Kidney (tissue), 14 donors: ENCODE measurements around the gene KNL1. TPM values are rescaled to one million over a fixed set of nuclear protein-coding genes. Genes with fewer than 3 reads are reported as not detected.

ENCODE experiments used
- DNase-seq, 5 donors: peaks; one replicate each; pipeline ENCODE4 v3.0.0-alpha.2; 2013 to 2020
- FAIRE-seq: peaks from 2 replicates; lab custom pipeline; 2012; peaks lifted over from hg19 to GRCh38; lab: Jason Lieb, UNC
- H3K27ac ChIP-seq, 2 donors: one replicate each; pipeline ENCODE4 v1.7.0; 2013; ENCODE audit warnings: low read depth in 2 of 2, low read length in 2 of 2, inconsistent platforms in 1 of 2
- H3K27me3 ChIP-seq: one replicate; pipeline ENCODE4 v1.7.1; 2013; ENCODE audit warnings: low read length, inconsistent platforms; ENCODE audit not compliant: control insufficient read depth, insufficient read depth
- H3K36me3 ChIP-seq, 3 donors: one replicate each; pipeline versions ENCODE4 v1.7.0 to v1.7.1; 2013; ENCODE audit warnings: low read length in 3 of 3, control low read depth in 1 of 3, inconsistent platforms in 1 of 3; ENCODE audit not compliant: insufficient read depth in 3 of 3, control insufficient read depth in 2 of 3
- H3K4me1 ChIP-seq, 3 donors: one replicate each; pipeline versions ENCODE4 v1.7.0 to v1.7.1; 2013; ENCODE audit warnings: low read length in 3 of 3, inconsistent platforms in 1 of 3, low read depth in 1 of 3; ENCODE audit not compliant: control insufficient read depth in 2 of 3, insufficient read depth in 2 of 3
- H3K4me3 ChIP-seq, 3 donors: one replicate each; pipeline versions ENCODE4 v1.7.0 to v1.8.1; 2013; ENCODE audit warnings: low read length in 3 of 3, control low read depth in 1 of 3, inconsistent platforms in 1 of 3
- H3K9ac ChIP-seq, 3 donors: one replicate each; pipeline versions ENCODE4 v1.7.0 to v1.7.1; 2013; ENCODE audit warnings: low read length in 3 of 3, control low read depth in 1 of 3, inconsistent platforms in 1 of 3
- H3K9me3 ChIP-seq, 3 donors: one replicate each; pipeline versions ENCODE4 v1.7.0 to v1.7.1; 2013; ENCODE audit warnings: low read length in 3 of 3, control low read depth in 1 of 3, inconsistent platforms in 1 of 3; ENCODE audit not compliant: control insufficient read depth in 2 of 3, insufficient read depth in 1 of 3
- intact Hi-C: fragments of 100-400 bp; cut with DNase I; formaldehyde crosslinking; loops from one replicate; pipeline ENCODE4 v1.11.1; 2022
- polyA plus RNA-seq: library from polyadenylated mRNA; stranded (reverse); fragments of 350-450 nt; fragmentation: Illumina TruSeq; extraction: RNeasy Lipid Tissue Mini Kit (QIAGEN cat#74804); gene quantifications from one replicate; pipeline ENCODE4 v1.2.3, GENCODE V29; 2014; ENCODE audit warnings: low read depth, low replicate concordance; ENCODE audit not compliant: insufficient read depth
- total RNA-seq: library from RNA; stranded (reverse); fragmentation: NEBNext Ultra II Directional; extraction: Animal tissue kit (Norgen Biotek cat#: 25700); gene quantifications from one replicate; pipeline ENCODE4 v1.2.1, GENCODE V29; 2021
- TF ChIP-seq, protein P1 (sequence below): IDR thresholded peaks from 3 replicates; pipeline ENCODE4 v1.5.1; 2012; ENCODE audit warnings: mild to moderate bottlenecking, moderate library complexity, borderline replicate concordance; ENCODE audit not compliant: insufficient read depth; ENCODE audit errors: extremely low read depth
- donor health status: control.
- donor health status: control.
- donor health status: control.
- donor health status: control.
- donor health status: control.
- donor health status: DM: yes; HTN: yes; CAD: no.
- donor health status: Normal renal cell carcinoma (clear cell type).

KNL1 gene
- total and polyA plus RNA-seq, 2 donors from 2014 or later, result 1.1 to 2.5 TPM

- no peaks in the 10 kb centered on the region for H3K9me3 ChIP-seq
- H3K4me3 ChIP-seq, result no peak overlapping the region
- H3K27me3 ChIP-seq, result no peaks in the 10 kb centered on the region
- no peak overlapping the region for H3K9ac ChIP-seq
- DNase-seq (no peak), FAIRE-seq (no peak)
- H3K36me3 ChIP-seq, result no peaks in the 10 kb centered on the region
- H3K4me1 ChIP-seq, result no peaks in the 10 kb centered on the region
- intact Hi-C loops, result no loop called here
- H3K27ac ChIP-seq, result no peak overlapping the region
- TF ChIP-seq, protein P1, sequence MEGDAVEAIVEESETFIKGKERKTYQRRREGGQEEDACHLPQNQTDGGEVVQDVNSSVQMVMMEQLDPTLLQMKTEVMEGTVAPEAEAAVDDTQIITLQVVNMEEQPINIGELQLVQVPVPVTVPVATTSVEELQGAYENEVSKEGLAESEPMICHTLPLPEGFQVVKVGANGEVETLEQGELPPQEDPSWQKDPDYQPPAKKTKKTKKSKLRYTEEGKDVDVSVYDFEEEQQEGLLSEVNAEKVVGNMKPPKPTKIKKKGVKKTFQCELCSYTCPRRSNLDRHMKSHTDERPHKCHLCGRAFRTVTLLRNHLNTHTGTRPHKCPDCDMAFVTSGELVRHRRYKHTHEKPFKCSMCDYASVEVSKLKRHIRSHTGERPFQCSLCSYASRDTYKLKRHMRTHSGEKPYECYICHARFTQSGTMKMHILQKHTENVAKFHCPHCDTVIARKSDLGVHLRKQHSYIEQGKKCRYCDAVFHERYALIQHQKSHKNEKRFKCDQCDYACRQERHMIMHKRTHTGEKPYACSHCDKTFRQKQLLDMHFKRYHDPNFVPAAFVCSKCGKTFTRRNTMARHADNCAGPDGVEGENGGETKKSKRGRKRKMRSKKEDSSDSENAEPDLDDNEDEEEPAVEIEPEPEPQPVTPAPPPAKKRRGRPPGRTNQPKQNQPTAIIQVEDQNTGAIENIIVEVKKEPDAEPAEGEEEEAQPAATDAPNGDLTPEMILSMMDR, result no peak
Measured at GRCh38 chr15:40684381-40684780, 90.3 kb downstream of the KNL1 start.

GRCh38 chr15:40685376-40685775 is 91.3 kb downstream of the KNL1 start:
- no peak overlapping the region for H3K27ac ChIP-seq
- H3K4me3 ChIP-seq, result no peak overlapping the region
- H3K27me3 ChIP-seq, result no peaks in the 10 kb centered on the region
- FAIRE-seq, result no peak
- no peaks in the 10 kb centered on the region for H3K4me1 ChIP-seq
- no peak for DNase-seq
- TF ChIP-seq, protein P1, result no peak
- H3K9me3 ChIP-seq, result no peaks in the 10 kb centered on the region
- H3K9ac ChIP-seq, result no peak overlapping the region
- H3K36me3 ChIP-seq, result no peaks in the 10 kb centered on the region
- intact Hi-C loops, result no loop called here

DNA sequence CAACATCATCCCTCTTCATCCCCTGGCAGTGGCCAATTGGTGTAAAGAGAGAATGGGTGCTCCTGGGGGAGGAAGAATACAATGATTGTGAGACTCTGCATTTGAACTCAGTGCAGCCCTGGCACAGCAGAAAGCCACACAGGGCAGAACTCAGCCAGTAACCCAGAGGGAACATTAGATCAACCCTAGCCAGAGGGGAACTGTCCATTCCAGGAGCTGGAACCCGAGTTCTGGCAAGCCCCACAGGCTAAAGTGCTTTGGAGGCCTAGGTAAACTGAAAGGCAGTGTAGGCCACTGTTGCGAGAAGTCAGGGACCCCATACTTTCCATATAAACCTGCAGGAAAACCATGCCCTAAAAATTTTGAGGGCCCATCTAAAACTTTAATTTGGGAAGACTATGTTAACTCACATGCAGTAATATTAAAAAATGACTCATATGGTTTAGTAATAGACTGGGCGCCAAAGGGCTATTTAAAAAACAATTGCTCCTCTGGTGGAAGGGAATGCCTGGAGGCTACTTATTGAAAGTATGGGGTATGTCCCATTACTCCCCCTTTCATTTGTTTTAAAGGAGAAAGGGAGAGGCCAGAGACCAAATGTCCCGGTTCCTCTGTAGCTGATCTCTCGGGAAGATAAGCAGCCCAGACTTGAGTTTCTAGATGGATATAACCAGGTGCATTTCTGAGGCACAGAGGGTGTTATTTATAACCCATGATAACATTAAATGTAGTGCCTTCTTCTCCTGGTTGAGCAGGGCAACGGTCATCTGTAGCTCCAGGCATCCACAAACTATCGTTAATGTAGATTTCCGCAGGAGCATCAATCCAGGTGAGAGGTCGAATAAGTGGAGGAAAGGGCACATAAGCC is 95.1 kb downstream of the KNL1 start:
- intact Hi-C loops, result no loop called here
- DNase-seq (no peak), FAIRE-seq (no peak)
- Histone ChIP-seq H3K4me1 (peaks cover 2 to 8% (median 5%) of the 10 kb centered on the region in 3 donors), H3K9me3 (no peaks in the 10 kb centered on the region), H3K27me3 (no peaks in the 10 kb centered on the region), H3K27ac (no peak overlapping the region), H3K4me3 (no peak overlapping the region), H3K9ac (no peak overlapping the region), H3K36me3 (no peaks in the 10 kb centered on the region)
- TF ChIP-seq, protein P1, result no peak
